Prostate gland (tissue), 2 donors: Measurements from ENCODE around the gene ANGEL2. TPM values are rescaled to one million over a fixed set of nuclear protein-coding genes. Genes with fewer than 3 reads are reported as not detected.

Source experiments
- DNase-seq: peaks from one replicate; pipeline ENCODE4 v3.0.0-alpha.2; 2019; ENCODE audit warnings: low spot score
- H3K27ac ChIP-seq, 2 donors: fragments of 200-600 bp; sonication (generic); 2 replicates each; pipeline ENCODE4 v1.5.1; 2017 to 2019
- H3K27me3 ChIP-seq: fragments of 200-600 bp; sonication (generic); replicated peaks from 2 replicates; pipeline ENCODE4 v1.5.1; 2019; ENCODE audit not compliant: insufficient read depth
- H3K36me3 ChIP-seq, 2 donors: fragments of 200-600 bp; sonication (generic); 1 replicate in 1 of 2; 2 replicates in 1 of 2; pipeline versions ENCODE4 v1.5.1 to v1.8.1; 2017 to 2019
- H3K4me1 ChIP-seq: fragments of 200-600 bp; sonication (generic); replicated peaks from 2 replicates; pipeline ENCODE4 v1.5.1; 2019
- H3K4me3 ChIP-seq, 2 donors: fragments of 200-600 bp; sonication (generic); 2 replicates each; pipeline ENCODE4 v1.5.1; 2017 to 2019
- H3K9me3 ChIP-seq: fragments of 200-600 bp; sonication (generic); 2 replicates; pipeline ENCODE4 v1.5.1; 2017
- POLR2A ChIP-seq: fragments of 450-650 bp; IDR thresholded peaks from one replicate; pipeline ENCODE4 v1.6.1; 2016; ENCODE audit warnings: antibody characterized with exemption, mild to moderate bottlenecking
- POLR2AphosphoS5 ChIP-seq: sonication (generic); formaldehyde crosslinking; IDR thresholded peaks from one replicate; pipeline ENCODE4 v1.6.1; 2017; ENCODE audit warnings: antibody characterized with exemption
- WGBS: methylation state at CpG from one replicate; pipeline ENCODE4 v1.1.5; 2018; 5-methylcytosine and 5-hydroxymethylcytosine counted together
- intact Hi-C: fragments of 100-400 bp; cut with DNase I; formaldehyde crosslinking; loops from one replicate; pipeline ENCODE4 v1.14.2; 2022
- total RNA-seq, 2 donors: library from RNA; depleted of rRNA; stranded (reverse); fragments of >200 nt; gene quantifications; one replicate each; pipeline ENCODE4 v1.1.0, GENCODE V29; 2016
- TF ChIP-seq, protein P1 (sequence below), 4 experiments: fragments of 200-600 bp in 2 of 4; fragments of 450-650 bp in 2 of 4; sonication (generic) in 2 of 4; IDR thresholded peaks; 1 replicate in 3 of 4; 2 replicates in 1 of 4; pipeline ENCODE4 v1.5.1; 2016 to 2019; ENCODE audit warnings: antibody characterized with exemption in 4 of 4, mild to moderate bottlenecking in 2 of 4, moderate library complexity in 2 of 4

The ANGEL2 gene, protein sequence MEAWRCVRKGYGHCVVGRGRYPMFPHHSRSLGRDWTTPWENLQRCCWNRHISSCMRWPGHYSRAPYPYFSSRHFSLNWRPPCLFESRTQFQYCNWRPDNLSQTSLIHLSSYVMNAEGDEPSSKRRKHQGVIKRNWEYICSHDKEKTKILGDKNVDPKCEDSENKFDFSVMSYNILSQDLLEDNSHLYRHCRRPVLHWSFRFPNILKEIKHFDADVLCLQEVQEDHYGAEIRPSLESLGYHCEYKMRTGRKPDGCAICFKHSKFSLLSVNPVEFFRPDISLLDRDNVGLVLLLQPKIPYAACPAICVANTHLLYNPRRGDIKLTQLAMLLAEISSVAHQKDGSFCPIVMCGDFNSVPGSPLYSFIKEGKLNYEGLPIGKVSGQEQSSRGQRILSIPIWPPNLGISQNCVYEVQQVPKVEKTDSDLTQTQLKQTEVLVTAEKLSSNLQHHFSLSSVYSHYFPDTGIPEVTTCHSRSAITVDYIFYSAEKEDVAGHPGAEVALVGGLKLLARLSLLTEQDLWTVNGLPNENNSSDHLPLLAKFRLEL
- total RNA-seq, result 10 to 100 TPM; 54.0 to 57.3 TPM

GRCh38 chr1:213015099-213016050, at the start of gene ANGEL2:
ANGEL2 (minus strand) TSS chr1:213015867; CDS start chr1:213015671, 196 bp downstream.
- Histone ChIP-seq H3K4me3 (peak within 1 kb of the TSS; percentile 74 to 76), H3K9me3 (no peaks in the 10 kb centered on the region), H3K27ac (peak within 1 kb of the TSS; percentile 91 to 93), H3K36me3 (no peaks in the 10 kb centered on the region), H3K27me3 (no peaks in the 10 kb centered on the region), H3K4me1 (no peaks in the 10 kb centered on the region)
- peak; percentile 21 for TF ChIP-seq POLR2A
- peak; percentile 96 for TF ChIP-seq POLR2AphosphoS5
- TF ChIP-seq, protein P1, sequence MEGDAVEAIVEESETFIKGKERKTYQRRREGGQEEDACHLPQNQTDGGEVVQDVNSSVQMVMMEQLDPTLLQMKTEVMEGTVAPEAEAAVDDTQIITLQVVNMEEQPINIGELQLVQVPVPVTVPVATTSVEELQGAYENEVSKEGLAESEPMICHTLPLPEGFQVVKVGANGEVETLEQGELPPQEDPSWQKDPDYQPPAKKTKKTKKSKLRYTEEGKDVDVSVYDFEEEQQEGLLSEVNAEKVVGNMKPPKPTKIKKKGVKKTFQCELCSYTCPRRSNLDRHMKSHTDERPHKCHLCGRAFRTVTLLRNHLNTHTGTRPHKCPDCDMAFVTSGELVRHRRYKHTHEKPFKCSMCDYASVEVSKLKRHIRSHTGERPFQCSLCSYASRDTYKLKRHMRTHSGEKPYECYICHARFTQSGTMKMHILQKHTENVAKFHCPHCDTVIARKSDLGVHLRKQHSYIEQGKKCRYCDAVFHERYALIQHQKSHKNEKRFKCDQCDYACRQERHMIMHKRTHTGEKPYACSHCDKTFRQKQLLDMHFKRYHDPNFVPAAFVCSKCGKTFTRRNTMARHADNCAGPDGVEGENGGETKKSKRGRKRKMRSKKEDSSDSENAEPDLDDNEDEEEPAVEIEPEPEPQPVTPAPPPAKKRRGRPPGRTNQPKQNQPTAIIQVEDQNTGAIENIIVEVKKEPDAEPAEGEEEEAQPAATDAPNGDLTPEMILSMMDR (IDR thresholded peaks at IDR 0.05), result no peak
- intact Hi-C loops, result no loop called here
- WGBS, result under 1% methylated on average over 66 of the region's 66 CpGs
- peak; percentile 96 for DNase-seq

DNA sequence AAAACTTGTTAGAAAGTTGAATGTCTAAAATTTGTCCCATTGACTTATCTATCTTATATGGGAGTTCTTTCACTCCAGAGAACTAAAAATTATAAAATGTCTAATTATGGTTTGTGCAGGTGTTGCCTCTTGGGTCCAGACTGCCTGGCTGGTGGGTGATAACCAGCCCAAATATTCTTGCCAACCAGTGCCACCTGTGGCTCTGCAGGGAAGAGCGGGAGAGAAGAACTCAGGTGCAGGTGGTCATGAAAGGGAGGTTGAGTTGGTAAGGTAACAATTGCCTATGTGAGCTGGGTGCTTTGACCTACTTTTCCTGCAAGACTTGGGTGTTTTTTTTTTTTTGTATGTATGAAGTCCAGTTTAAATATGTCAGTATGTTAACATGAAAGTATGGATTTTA, 45.6 kb upstream of the ANGEL2 start:
- H3K27ac ChIP-seq, result no peak overlapping the region
- no peaks in the 10 kb centered on the region for H3K27me3 ChIP-seq
- DNase-seq, result no peak
- no peaks in the 10 kb centered on the region for H3K36me3 ChIP-seq
- TF ChIP-seq, protein P1 (IDR thresholded peaks at IDR 0.05), result no peak
- TF ChIP-seq POLR2AphosphoS5 (no peak), POLR2A (no peak)
- 93% methylated on average over 1 of the region's 1 CpG for WGBS
- no peaks in the 10 kb centered on the region for H3K4me1 ChIP-seq
- no peak overlapping the region for H3K4me3 ChIP-seq
- no peaks in the 10 kb centered on the region for H3K9me3 ChIP-seq
- intact Hi-C loops, result no loop called here

GRCh38 chr1:213060836-213061235, 45.2 kb upstream of the ANGEL2 start:
- WGBS, result 100% methylated on average over 2 of the region's 2 CpGs
- Histone ChIP-seq H3K9me3 (no peaks in the 10 kb centered on the region), H3K4me1 (no peaks in the 10 kb centered on the region), H3K36me3 (no peaks in the 10 kb centered on the region), H3K27ac (no peak overlapping the region), H3K4me3 (no peak overlapping the region), H3K27me3 (no peaks in the 10 kb centered on the region)
- no peak for DNase-seq
- TF ChIP-seq, protein P1 (IDR thresholded peaks at IDR 0.05), result no peak
- no peak for TF ChIP-seq POLR2AphosphoS5
- no peak for TF ChIP-seq POLR2A
- intact Hi-C loops, result no loop called here

- TF ChIP-seq, protein P1 (IDR thresholded peaks at IDR 0.05), result no peak
- TF ChIP-seq POLR2A (no peak), POLR2AphosphoS5 (no peak)
- no peak for DNase-seq
- 82% methylated on average over 5 of the region's 5 CpGs for WGBS
- Histone ChIP-seq H3K27ac (no peak overlapping the region), H3K27me3 (no peaks in the 10 kb centered on the region), H3K36me3 (no peaks in the 10 kb centered on the region), H3K4me1 (no peaks in the 10 kb centered on the region), H3K9me3 (no peaks in the 10 kb centered on the region), H3K4me3 (no peak overlapping the region)
- intact Hi-C loops, result no loop called here
Measured at GRCh38 chr1:213057264-213058059, 41.8 kb upstream of the ANGEL2 start.
